Measurements from ENCODE around the gene KIF20B.

GRCh38 chr10:89668386-89669071 is 32.9 kb upstream of the KIF20B start:
- TF ChIP-seq, protein P1, sequence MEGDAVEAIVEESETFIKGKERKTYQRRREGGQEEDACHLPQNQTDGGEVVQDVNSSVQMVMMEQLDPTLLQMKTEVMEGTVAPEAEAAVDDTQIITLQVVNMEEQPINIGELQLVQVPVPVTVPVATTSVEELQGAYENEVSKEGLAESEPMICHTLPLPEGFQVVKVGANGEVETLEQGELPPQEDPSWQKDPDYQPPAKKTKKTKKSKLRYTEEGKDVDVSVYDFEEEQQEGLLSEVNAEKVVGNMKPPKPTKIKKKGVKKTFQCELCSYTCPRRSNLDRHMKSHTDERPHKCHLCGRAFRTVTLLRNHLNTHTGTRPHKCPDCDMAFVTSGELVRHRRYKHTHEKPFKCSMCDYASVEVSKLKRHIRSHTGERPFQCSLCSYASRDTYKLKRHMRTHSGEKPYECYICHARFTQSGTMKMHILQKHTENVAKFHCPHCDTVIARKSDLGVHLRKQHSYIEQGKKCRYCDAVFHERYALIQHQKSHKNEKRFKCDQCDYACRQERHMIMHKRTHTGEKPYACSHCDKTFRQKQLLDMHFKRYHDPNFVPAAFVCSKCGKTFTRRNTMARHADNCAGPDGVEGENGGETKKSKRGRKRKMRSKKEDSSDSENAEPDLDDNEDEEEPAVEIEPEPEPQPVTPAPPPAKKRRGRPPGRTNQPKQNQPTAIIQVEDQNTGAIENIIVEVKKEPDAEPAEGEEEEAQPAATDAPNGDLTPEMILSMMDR (IDR thresholded peaks at IDR 0.05), result no peak
- TF ChIP-seq POLR2A (IDR thresholded peaks at IDR 0.05) (no peak), POLR2AphosphoS5 (IDR thresholded peaks at IDR 0.05) (no peak)

All from prostate gland (tissue), 2 donors.